ENCODE data around the gene CD55. TPM values are rescaled to one million over a fixed set of nuclear protein-coding genes. Genes with fewer than 3 reads are reported as not detected.

CD55 gene
- total and polyA plus RNA-seq, 2 of the 8 experiments (the other 6 are each of a cell fraction or from before 2014, with no cell fraction given), result 20.1 to 22.8 TPM

DNA sequence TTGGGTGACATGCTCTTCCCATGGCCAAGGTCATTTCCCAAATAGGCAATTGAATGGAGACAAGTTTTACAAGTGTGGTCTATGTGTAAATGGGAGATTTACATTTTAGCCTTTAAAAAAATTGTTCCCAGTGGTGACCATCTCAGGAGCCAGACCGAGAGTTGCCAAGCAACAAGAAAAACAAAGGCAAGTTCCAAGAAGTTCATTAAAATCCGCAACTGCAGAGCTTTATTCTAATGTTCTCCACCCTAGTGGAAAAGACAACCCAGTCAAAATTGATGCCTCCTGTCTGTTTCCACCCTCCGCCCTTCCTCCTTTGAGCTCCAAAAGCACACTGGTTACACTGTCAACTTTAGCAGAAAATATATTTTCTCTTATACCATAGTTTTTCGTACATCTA is 33.2 kb upstream of the CD55 start:
- Histone ChIP-seq H3K4me2 (ENCODE audit: insufficient read depth in 1 of 2, low read depth in 2 of 2, low read length in 2 of 2) (no peak overlapping the region), H4K8ac (ENCODE audit: extremely low read depth, insufficient read depth, low read length) (no peak overlapping the region), H3K79me2 (ENCODE audit: control insufficient read depth in 1 of 2, insufficient read depth in 2 of 2, low read length in 2 of 2) (no peaks in the 10 kb centered on the region), H3K9ac (replicated peaks in 1 of 4; ENCODE audit: extremely low read depth in 1 of 4, low read depth in 3 of 4, low read length in 3 of 4) (no peak overlapping the region), H3K27me3 (replicated peaks in 1 of 4; ENCODE audit: control insufficient read depth in 3 of 4, extremely low read depth in 1 of 4, insufficient read depth in 3 of 4, low read length in 3 of 4) (no peaks in the 10 kb centered on the region), H3K27ac (ENCODE audit: low read depth, low read length) (no peak overlapping the region), H2BK20ac (ENCODE audit: low read length) (no peak overlapping the region), H2AFZ (ENCODE audit: low read length) (no peak overlapping the region), H3K9me3 (ENCODE audit: insufficient read depth in 2 of 2, low read depth in 1 of 2, low read length in 1 of 2) (peaks cover 9 to 11% of the 10 kb centered on the region in 2 experiments; a peak in 2 of 4 replicates), H3K4ac (replicated peaks; ENCODE audit: insufficient read length, low read depth, low read length) (no peak overlapping the region), H3K4me1 (replicated peaks in 1 of 4; ENCODE audit: control insufficient read depth in 3 of 4, insufficient read depth in 4 of 4, low read length in 3 of 4) (no peaks in the 10 kb centered on the region; a peak in 1 of 7 replicates), H2BK15ac (ENCODE audit: low read length) (no peak overlapping the region), H3K4me3 (ENCODE audit: extremely low read depth in 1 of 4, insufficient read depth in 2 of 4, low read depth in 3 of 4, low read length in 4 of 4) (no peak overlapping the region), H3K23me2 (ENCODE audit: low read depth, low read length) (no peaks in the 10 kb centered on the region), H4K20me1 (replicated peaks in 1 of 2; ENCODE audit: control insufficient read depth in 1 of 2, insufficient read depth in 2 of 2, low read length in 2 of 2) (no peaks in the 10 kb centered on the region), H2BK12ac (ENCODE audit: low read depth, low read length) (no peak overlapping the region), H3K36me3 (ENCODE audit: control insufficient read depth in 2 of 4, insufficient read depth in 4 of 4, low read length in 3 of 4) (peaks cover 0 to 2% (median 0%) of the 10 kb centered on the region in 4 experiments; a peak in 1 of 8 replicates), H3K23ac (ENCODE audit: insufficient read length) (no peak overlapping the region), H2BK120ac (replicated peaks; ENCODE audit: low read depth, low read length) (no peak overlapping the region), H4K91ac (replicated peaks; ENCODE audit: insufficient read length, low read length) (no peak overlapping the region), H3K56ac (replicated peaks; ENCODE audit: insufficient read length, low read depth, low read length) (no peak overlapping the region), H3K18ac (ENCODE audit: extremely low read depth, low read length) (no peak overlapping the region), H2AK5ac (ENCODE audit: low read depth, low read length) (no peak overlapping the region), H4K5ac (ENCODE audit: insufficient read length, low read depth, low read length) (no peak overlapping the region), H3K14ac (ENCODE audit: insufficient read length) (no peak overlapping the region), H3K79me1 (ENCODE audit: low read depth, low read length) (no peaks in the 10 kb centered on the region), H2BK5ac (ENCODE audit: low read depth, low read length) (no peak overlapping the region)
- POLR2A ChIA-PET (ENCODE audit: partially characterized antibody), result interaction anchor here (1.3 to 1.5 kb wide), 2 partner anchors 24 to 33 kb away, joined by 3 to 5 read pairs; partner anchors contain the start of gene CD55
- WGBS, 2 experiments (ENCODE audit: extremely low coverage in 1 of 2, insufficient coverage in 1 of 2, insufficient read length in 1 of 2, insufficient replicate concordance in 2 of 2, low coverage in 1 of 2, low lambda C conversion rate in 2 of 2, missing lambda C conversion rate in 1 of 2), result 74% methylated on average over 4 of the region's 4 CpGs; no CpG with 5 or more reads in 1 of the 2 experiments
- DNase-seq (ENCODE audit: low read depth in 1 of 2, low spot score in 2 of 2) (no peak), FAIRE-seq (no peak)
- CTCF ChIA-PET (ENCODE audit: partially characterized antibody), result interaction anchor here (0.6 to 3.8 kb wide), 6 partner anchors 23 to 306 kb away, joined by 3 to 13 read pairs (median 3); no protein-coding TSS in a partner anchor
- no peak for TF ChIP-seq KDM1A (IDR thresholded peaks at IDR 0.05; ENCODE audit: borderline replicate concordance, low read length)
- TF ChIP-seq CHD1 (IDR thresholded peaks at IDR 0.05; ENCODE audit: low read depth, low read length), result no peak
- TF ChIP-seq, protein P1, sequence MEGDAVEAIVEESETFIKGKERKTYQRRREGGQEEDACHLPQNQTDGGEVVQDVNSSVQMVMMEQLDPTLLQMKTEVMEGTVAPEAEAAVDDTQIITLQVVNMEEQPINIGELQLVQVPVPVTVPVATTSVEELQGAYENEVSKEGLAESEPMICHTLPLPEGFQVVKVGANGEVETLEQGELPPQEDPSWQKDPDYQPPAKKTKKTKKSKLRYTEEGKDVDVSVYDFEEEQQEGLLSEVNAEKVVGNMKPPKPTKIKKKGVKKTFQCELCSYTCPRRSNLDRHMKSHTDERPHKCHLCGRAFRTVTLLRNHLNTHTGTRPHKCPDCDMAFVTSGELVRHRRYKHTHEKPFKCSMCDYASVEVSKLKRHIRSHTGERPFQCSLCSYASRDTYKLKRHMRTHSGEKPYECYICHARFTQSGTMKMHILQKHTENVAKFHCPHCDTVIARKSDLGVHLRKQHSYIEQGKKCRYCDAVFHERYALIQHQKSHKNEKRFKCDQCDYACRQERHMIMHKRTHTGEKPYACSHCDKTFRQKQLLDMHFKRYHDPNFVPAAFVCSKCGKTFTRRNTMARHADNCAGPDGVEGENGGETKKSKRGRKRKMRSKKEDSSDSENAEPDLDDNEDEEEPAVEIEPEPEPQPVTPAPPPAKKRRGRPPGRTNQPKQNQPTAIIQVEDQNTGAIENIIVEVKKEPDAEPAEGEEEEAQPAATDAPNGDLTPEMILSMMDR (IDR thresholded peaks at IDR 0.05; ENCODE audit: control extremely low read depth in 1 of 3, insufficient read depth in 1 of 3, low read depth in 1 of 3, low read length in 3 of 3), result no peak
- TF ChIP-seq RFX5 (IDR thresholded peaks at IDR 0.05; ENCODE audit: borderline replicate concordance, low read depth, low read length), result no peak
- TF ChIP-seq SUZ12 (IDR thresholded peaks at IDR 0.05; ENCODE audit: low read length), result no peak
- TF ChIP-seq PHF8 (conservative IDR thresholded peaks at IDR 0.05; ENCODE audit: low read depth, low read length), result no peak
- no peak for TF ChIP-seq SP4 (IDR thresholded peaks at IDR 0.05; ENCODE audit: low read length)
- no peak for TF ChIP-seq CTBP2 (IDR thresholded peaks at IDR 0.05; ENCODE audit: borderline replicate concordance, insufficient read depth, insufficient read length, low read length)
- no peak for TF ChIP-seq SAP30 (IDR thresholded peaks at IDR 0.05; ENCODE audit: insufficient read depth, insufficient replicate concordance, low read length)
